OCI-LY7 (cell line): Measurements from ENCODE around the gene EML6. TPM values are rescaled to one million over a fixed set of nuclear protein-coding genes. Genes with fewer than 3 reads are reported as not detected.

Experiments used
- BruUV-seq: library from RNA; stranded (reverse); fragments of 400-500 nt; replicated peaks from 2 replicates; lab custom pipeline; 2021; lab: Mats Ljungman, UMichigan
- CTCF ChIA-PET: fragments of 300-600 bp; sonication (Branson Sonifier 250); formaldehyde crosslinking; loops from one replicate; lab custom pipeline; 2022; ENCODE audit warnings: antibody characterized with exemption; ENCODE audit not compliant: unreplicated experiment; lab: Charles Lee
- POLR2A ChIA-PET: fragments of 300-600 bp; sonication (Branson Sonifier 250); formaldehyde crosslinking; loops from one replicate; lab custom pipeline; 2022; ENCODE audit warnings: antibody characterized with exemption; lab: Charles Lee
- DNase-seq: peaks from one replicate; pipeline ENCODE4 v3.0.0-alpha.2; 2015; ENCODE audit warnings: low spot score
- H2AFZ ChIP-seq: fragments of 200-600 bp; sonication (generic), shearing (Covaris generic); 2 replicates; pipeline ENCODE4 v1.6.1; 2014; ENCODE audit warnings: mild to moderate bottlenecking, antibody characterized with exemption, low read length, moderate library complexity
- H3K27ac ChIP-seq: fragments of 200-600 bp; sonication (generic); 2 replicates; pipeline ENCODE4 v1.5.1; 2014; ENCODE audit warnings: mixed run types, low read depth, mild to moderate bottlenecking, moderate library complexity, low read length, inconsistent platforms; ENCODE audit not compliant: poor library complexity, severe bottlenecking
- H3K36me3 ChIP-seq: fragments of 200-600 bp; sonication (generic); 2 replicates; pipeline ENCODE4 v1.6.1; 2014; ENCODE audit warnings: mild to moderate bottlenecking, antibody characterized with exemption, low read length, moderate library complexity, mixed read lengths; ENCODE audit not compliant: insufficient read depth
- H3K4me1 ChIP-seq: fragments of 200-600 bp; sonication (generic); 2 replicates; pipeline ENCODE4 v1.5.1; 2014; ENCODE audit warnings: mild to moderate bottlenecking, low read length; ENCODE audit not compliant: insufficient read depth, poor library complexity, severe bottlenecking
- H3K4me2 ChIP-seq: fragments of 200-600 bp; sonication (generic); 2 replicates; pipeline ENCODE4 v1.6.1; 2014; ENCODE audit warnings: mild to moderate bottlenecking, low read length
- H3K4me3 ChIP-seq: fragments of 200-600 bp; sonication (generic); 2 replicates; pipeline ENCODE4 v1.5.1; 2014; ENCODE audit warnings: mild to moderate bottlenecking, low read depth, low read length; ENCODE audit not compliant: poor library complexity, severe bottlenecking
- H3K79me2 ChIP-seq: fragments of 200-600 bp; sonication (generic); 2 replicates; pipeline ENCODE4 v1.6.1; 2016; ENCODE audit warnings: low read depth, mild to moderate bottlenecking, low read length, moderate library complexity, mixed read lengths; ENCODE audit not compliant: insufficient read depth
- H3K9me2 ChIP-seq: fragments of 200-600 bp; sonication (generic); 2 replicates; pipeline ENCODE4 v1.6.1; 2016; ENCODE audit warnings: mild to moderate bottlenecking, low read length, mixed read lengths; ENCODE audit not compliant: insufficient read depth
- H3K9me3 ChIP-seq: fragments of 200-600 bp; sonication (generic); 2 replicates; pipeline ENCODE4 v1.6.1; 2014; ENCODE audit warnings: mild to moderate bottlenecking, mixed run types, low read length, mixed read lengths
- H4K20me1 ChIP-seq: fragments of 200-600 bp; sonication (generic); 2 replicates; pipeline ENCODE4 v1.6.1; 2014; ENCODE audit warnings: mild to moderate bottlenecking, antibody characterized with exemption, low read length, moderate library complexity, mixed read lengths; ENCODE audit not compliant: insufficient read depth
- EZH2phosphoT487 ChIP-seq: fragments of 200-600 bp; sonication (generic); IDR thresholded peaks from 2 replicates; pipeline ENCODE4 v1.6.1; 2018; ENCODE audit warnings: low read depth, borderline replicate concordance, mild to moderate bottlenecking, mixed run types, antibody characterized with exemption, low read length, moderate library complexity, mixed read lengths
- intact Hi-C: fragments of 100-400 bp; cut with micrococcal nuclease; formaldehyde crosslinking; loops from one replicate; pipeline ENCODE4 v1.10.0; 2022; ENCODE audit not compliant: unreplicated experiment
- total RNA-seq, 2 experiments: library from RNA; depleted of rRNA in 1 of 2; stranded (reverse); fragments of >200 nt in 1 of 2; shearing (Covaris generic) in 1 of 2; gene quantifications; 2 replicates each; pipeline ENCODE4 v1.2.3, GENCODE V29; 2014 to 2022
- TF ChIP-seq, protein P1 (sequence below): fragments of 200-600 bp; sonication (generic); conservative IDR thresholded peaks from 2 replicates; pipeline ENCODE4 v1.5.1; 2014; ENCODE audit warnings: mild to moderate bottlenecking, antibody characterized with exemption, low read length, moderate library complexity, mixed read lengths

The EML6 gene
- total RNA-seq, 2 experiments from 2014 or later: 310 to 367 TPM

DNA sequence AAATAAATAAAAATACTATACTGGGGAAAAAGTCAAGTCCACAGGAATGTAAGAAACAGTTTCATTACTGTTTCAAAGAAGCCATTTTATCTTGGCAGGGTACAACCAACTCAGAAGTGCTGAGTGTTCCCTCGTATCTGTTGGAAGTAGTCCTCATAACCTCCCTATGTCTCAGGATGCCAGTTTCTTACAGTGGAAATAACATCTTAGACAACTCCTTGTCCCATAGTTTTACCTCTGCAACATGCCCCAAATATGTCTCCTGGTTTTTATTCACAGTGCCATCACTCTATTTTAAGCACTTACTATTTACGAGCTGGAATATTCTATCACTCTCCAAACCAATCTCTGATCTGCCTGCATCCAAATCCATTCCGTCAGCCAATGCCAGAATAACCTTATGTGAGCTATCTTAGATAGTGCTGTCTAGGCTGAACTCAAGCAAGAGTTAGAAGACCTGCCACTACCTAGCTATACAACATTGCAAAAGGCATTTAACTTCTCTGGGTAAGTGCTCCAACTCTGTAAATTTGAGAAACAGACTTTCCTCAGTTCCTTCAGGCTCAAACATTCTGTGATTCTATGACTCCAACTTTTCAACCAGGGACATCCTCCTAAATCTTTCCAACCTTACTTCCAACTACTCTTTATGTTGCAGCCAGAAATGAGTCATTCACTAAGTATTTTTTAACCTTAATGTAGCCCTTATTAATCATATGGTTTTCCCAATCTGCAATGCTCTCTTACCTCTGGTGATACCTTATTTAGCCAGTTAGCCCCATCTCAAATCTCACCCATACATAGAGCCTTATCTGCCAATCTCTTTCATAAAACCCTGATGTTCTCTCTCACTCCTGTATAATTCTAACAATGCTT is 260.1 kb downstream of the EML6 start:
- ChIA-PET CTCF (no interaction called here), POLR2A (interaction anchor here (0.8 to 1.1 kb wide), 3 partner anchors 10 to 202 kb away, joined by 3 to 6 read pairs (median 4); no protein-coding TSS in a partner anchor)
- no TSS peak for BruUV-seq
- H3K4me3 ChIP-seq: no peak overlapping the region
- intact Hi-C loops: no loop called here
- no peaks in the 10 kb centered on the region for H3K9me2 ChIP-seq
- peaks cover 6% of the 10 kb centered on the region; the same call in 1 of the 2 replicates for H3K79me2 ChIP-seq
- no peaks in the 10 kb centered on the region for H3K9me3 ChIP-seq
- H2AFZ ChIP-seq: no peak overlapping the region
- peaks cover 72% of the 10 kb centered on the region for H3K36me3 ChIP-seq
- H3K27ac ChIP-seq: no peak overlapping the region
- H3K4me2 ChIP-seq: no peak overlapping the region
- DNase-seq: no peak
- TF ChIP-seq, protein P1, sequence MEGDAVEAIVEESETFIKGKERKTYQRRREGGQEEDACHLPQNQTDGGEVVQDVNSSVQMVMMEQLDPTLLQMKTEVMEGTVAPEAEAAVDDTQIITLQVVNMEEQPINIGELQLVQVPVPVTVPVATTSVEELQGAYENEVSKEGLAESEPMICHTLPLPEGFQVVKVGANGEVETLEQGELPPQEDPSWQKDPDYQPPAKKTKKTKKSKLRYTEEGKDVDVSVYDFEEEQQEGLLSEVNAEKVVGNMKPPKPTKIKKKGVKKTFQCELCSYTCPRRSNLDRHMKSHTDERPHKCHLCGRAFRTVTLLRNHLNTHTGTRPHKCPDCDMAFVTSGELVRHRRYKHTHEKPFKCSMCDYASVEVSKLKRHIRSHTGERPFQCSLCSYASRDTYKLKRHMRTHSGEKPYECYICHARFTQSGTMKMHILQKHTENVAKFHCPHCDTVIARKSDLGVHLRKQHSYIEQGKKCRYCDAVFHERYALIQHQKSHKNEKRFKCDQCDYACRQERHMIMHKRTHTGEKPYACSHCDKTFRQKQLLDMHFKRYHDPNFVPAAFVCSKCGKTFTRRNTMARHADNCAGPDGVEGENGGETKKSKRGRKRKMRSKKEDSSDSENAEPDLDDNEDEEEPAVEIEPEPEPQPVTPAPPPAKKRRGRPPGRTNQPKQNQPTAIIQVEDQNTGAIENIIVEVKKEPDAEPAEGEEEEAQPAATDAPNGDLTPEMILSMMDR: no peak
- TF ChIP-seq EZH2phosphoT487: no peak
- H4K20me1 ChIP-seq: peaks cover 6% of the 10 kb centered on the region; the same call in 1 of the 2 replicates
- no peaks in the 10 kb centered on the region for H3K4me1 ChIP-seq

DNA sequence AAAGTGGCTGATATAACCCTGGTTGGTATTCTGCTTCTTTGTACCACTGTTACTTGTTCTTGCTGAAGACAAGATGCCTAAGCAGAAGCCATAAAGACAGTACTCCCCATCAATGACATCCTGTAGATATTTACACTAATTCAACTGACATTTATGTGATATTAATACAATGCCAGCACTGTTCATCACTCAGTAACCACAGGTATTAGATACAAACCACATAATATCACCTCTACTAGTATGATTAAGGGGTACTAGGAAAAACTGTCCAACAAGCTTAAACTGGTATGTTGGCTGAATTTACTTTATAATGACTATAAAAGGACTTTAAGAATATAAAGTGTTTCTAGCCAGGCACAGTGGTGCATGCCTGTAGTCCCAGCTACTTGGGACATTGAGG is 261.0 kb downstream of the EML6 start:
- Histone ChIP-seq H3K9me3 (no peaks in the 10 kb centered on the region), H3K36me3 (peaks cover 67% of the 10 kb centered on the region), H3K4me2 (no peak overlapping the region), H3K4me1 (no peaks in the 10 kb centered on the region), H3K27ac (no peak overlapping the region), H4K20me1 (peaks cover 6% of the 10 kb centered on the region; the same call in 1 of the 2 replicates), H3K4me3 (no peak overlapping the region), H3K79me2 (peaks cover 12% of the 10 kb centered on the region; the same call in 1 of the 2 replicates), H2AFZ (no peak overlapping the region), H3K9me2 (no peaks in the 10 kb centered on the region)
- intact Hi-C loops: no loop called here
- no peak for TF ChIP-seq EZH2phosphoT487
- TF ChIP-seq, protein P1: no peak
- DNase-seq: no peak
- no TSS peak for BruUV-seq
- ChIA-PET POLR2A (interaction anchor here (1.1 to 1.6 kb wide), 2 partner anchors 7 to 201 kb away, joined by 4 to 6 read pairs; no protein-coding TSS in a partner anchor), CTCF (no interaction called here)

GRCh38 chr2:54986264-54986663 is 262.8 kb downstream of the EML6 start:
- BruUV-seq: no TSS peak
- DNase-seq: no peak
- no peak overlapping the region for H3K4me2 ChIP-seq
- TF ChIP-seq EZH2phosphoT487: no peak
- TF ChIP-seq, protein P1: no peak
- H3K27ac ChIP-seq: no peak overlapping the region
- intact Hi-C loops: no loop called here
- H3K9me2 ChIP-seq: no peaks in the 10 kb centered on the region
- POLR2A ChIA-PET: interaction anchor here (1.5 to 1.6 kb wide), 2 partner anchors 9 to 13 kb away, joined by 4 read pairs; no protein-coding TSS in a partner anchor
- H3K4me3 ChIP-seq: no peak overlapping the region
- H3K4me1 ChIP-seq: no peaks in the 10 kb centered on the region
- H4K20me1 ChIP-seq: peaks cover 6% of the 10 kb centered on the region; the same call in 1 of the 2 replicates
- peaks cover 56% of the 10 kb centered on the region for H3K36me3 ChIP-seq
- CTCF ChIA-PET: no interaction called here
- no peaks in the 10 kb centered on the region for H3K9me3 ChIP-seq
- H2AFZ ChIP-seq: no peak overlapping the region
- peaks cover 26% of the 10 kb centered on the region; the same call in 1 of the 2 replicates for H3K79me2 ChIP-seq
